Measurements from ENCODE around the gene GPR83.

The GPR83 gene

GRCh38 chr11:94417386-94417987 is 16.3 kb upstream of the GPR83 start:
- H3K4me3 ChIP-seq (ENCODE audit: low read depth, low read length) = no peak overlapping the region
- peak; percentile 24 for DNase-seq
- H3K36me3 ChIP-seq (replicated peaks) = no peaks in the 10 kb centered on the region
- no peak overlapping the region for H3K27ac ChIP-seq
- in situ Hi-C loops (cut with HindIII; ENCODE audit: low pct_ligation_motif_present, low sequenced_read_pairs) = no loop called here
- no peaks in the 10 kb centered on the region for H3K27me3 ChIP-seq (replicated peaks)
- peak; percentile 69 for TF ChIP-seq CTCF (IDR thresholded peaks at IDR 0.05; ENCODE audit: low read depth, low read length, missing control alignments)

- Histone ChIP-seq H3K27ac (no peak overlapping the region), H3K27me3 (replicated peaks) (peaks cover 3% of the 10 kb centered on the region), H3K4me3 (ENCODE audit: low read depth, low read length) (no peak overlapping the region), H3K36me3 (replicated peaks) (no peaks in the 10 kb centered on the region)
- no peak for TF ChIP-seq CTCF (IDR thresholded peaks at IDR 0.05; ENCODE audit: low read depth, low read length, missing control alignments)
- DNase-seq = no peak
- in situ Hi-C loops (cut with HindIII; ENCODE audit: low pct_ligation_motif_present, low sequenced_read_pairs) = no loop called here
Observed at GRCh38 chr11:94405062-94405833, 4.0 kb upstream of the GPR83 start.

- in situ Hi-C loops (cut with HindIII; ENCODE audit: low pct_ligation_motif_present, low sequenced_read_pairs) = no loop called here
- TF ChIP-seq CTCF (IDR thresholded peaks at IDR 0.05; ENCODE audit: low read depth, low read length, missing control alignments) = no peak
- Histone ChIP-seq H3K4me3 (ENCODE audit: low read depth, low read length) (no peak overlapping the region), H3K27me3 (replicated peaks) (peaks cover 15% of the 10 kb centered on the region), H3K36me3 (replicated peaks) (no peaks in the 10 kb centered on the region), H3K27ac (no peak overlapping the region)
- no peak for DNase-seq
Observed at GRCh38 chr11:94402355-94402754, 1.1 kb upstream of the GPR83 start.

GRCh38 chr11:94401773-94402265 is 600 bp upstream of the GPR83 start:
- peak overlapping the region; percentile 50 for H3K4me3 ChIP-seq (ENCODE audit: low read depth, low read length)
- in situ Hi-C loops (cut with HindIII; ENCODE audit: low pct_ligation_motif_present, low sequenced_read_pairs) = no loop called here

GRCh38 chr11:94400457-94400838 is 771 bp downstream of the GPR83 start:
- no peak overlapping the region for H3K27ac ChIP-seq
- H3K36me3 ChIP-seq (replicated peaks) = no peaks in the 10 kb centered on the region
- TF ChIP-seq CTCF (IDR thresholded peaks at IDR 0.05; ENCODE audit: low read depth, low read length, missing control alignments) = no peak
- in situ Hi-C loops (cut with HindIII; ENCODE audit: low pct_ligation_motif_present, low sequenced_read_pairs) = no loop called here
- peaks cover 15% of the 10 kb centered on the region for H3K27me3 ChIP-seq (replicated peaks)
- DNase-seq = no peak
- H3K4me3 ChIP-seq (ENCODE audit: low read depth, low read length) = no peak overlapping the region

More at GRCh38 chr11:94401773-94402265, 600 bp upstream of the GPR83 start:
- no peaks in the 10 kb centered on the region for H3K36me3 ChIP-seq (replicated peaks)
- no peak overlapping the region for H3K27ac ChIP-seq
- DNase-seq = no peak
- no peak for TF ChIP-seq CTCF (IDR thresholded peaks at IDR 0.05; ENCODE audit: low read depth, low read length, missing control alignments)
- peaks cover 15% of the 10 kb centered on the region for H3K27me3 ChIP-seq (replicated peaks)
